GM21447 (cell line): ENCODE results near the gene FLOT1.
"Not testable (repeated sequence)": the region's sequence is repeated elsewhere in the genome, so short reads cannot be mapped to it uniquely, and the experiment has no call there.

Experiments used
- ATAC-seq: cut with Tn5 transposase; IDR thresholded peaks from one replicate; pipeline ENCODE4 v1.9.1; 2021; ENCODE audit not compliant: unreplicated experiment

The FLOT1 gene

GRCh38 chr6:30723843-30724741, 18.4 kb downstream of the FLOT1 start:
- not testable (repeated sequence) for ATAC-seq

- ATAC-seq = not testable (repeated sequence)
Measured at GRCh38 chr6:30723159-30723842, 19.2 kb downstream of the FLOT1 start.

DNA sequence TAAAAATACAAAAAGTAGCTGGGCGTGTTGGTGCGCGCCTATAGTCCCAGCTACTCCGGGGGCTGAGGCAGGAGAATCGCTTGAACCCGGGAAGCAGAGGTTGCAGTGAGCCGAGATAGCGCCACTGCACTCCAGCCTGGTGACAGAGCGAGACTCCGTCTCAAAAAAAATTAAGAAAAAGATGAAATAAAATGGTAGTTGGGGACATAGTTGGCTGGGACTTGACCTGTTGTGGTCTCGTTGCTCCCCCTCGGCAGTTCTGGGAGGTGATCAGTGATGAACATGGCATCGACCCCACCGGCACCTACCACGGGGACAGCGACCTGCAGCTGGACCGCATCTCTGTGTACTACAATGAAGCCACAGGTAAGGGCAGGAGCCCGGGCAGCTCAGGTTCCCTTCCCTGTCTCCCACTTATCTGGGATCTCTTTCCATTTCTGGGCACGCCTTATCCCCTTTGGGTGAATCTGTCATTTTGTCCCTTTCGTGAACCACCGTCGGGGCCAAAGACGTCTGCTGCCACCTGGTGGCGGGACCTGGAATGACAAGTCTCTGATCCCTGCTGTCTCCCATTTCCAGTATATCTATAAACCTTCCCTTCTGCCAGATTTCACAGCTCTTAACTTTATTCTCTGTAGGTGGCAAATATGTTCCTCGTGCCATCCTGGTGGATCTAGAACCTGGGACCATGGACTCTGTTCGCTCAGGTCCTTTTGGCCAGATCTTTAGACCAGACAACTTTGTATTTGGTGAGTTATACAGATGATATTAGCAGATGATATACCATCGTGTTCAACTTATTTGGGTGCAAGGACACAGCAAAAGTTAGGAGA, 20.0 kb downstream of the FLOT1 start:
- no peak for ATAC-seq

DNA sequence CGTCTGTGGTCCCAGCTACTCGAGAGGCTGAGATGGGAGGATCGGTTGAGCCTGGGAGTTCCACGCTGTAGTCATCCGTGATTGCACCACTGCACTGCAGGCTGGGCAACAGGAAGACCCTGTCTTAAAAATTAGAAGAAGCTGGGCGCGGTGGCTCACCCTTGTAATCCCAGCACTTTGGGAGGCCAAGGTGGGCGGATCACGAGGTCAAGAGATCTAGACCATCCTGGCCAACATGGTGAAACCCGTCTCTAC, 20.5 kb downstream of the FLOT1 start:
- ATAC-seq = not testable (repeated sequence)

GRCh38 chr6:30721198-30722024, 21.1 kb downstream of the FLOT1 start:
- no peak for ATAC-seq

GRCh38 chr6:30720738-30721197, 21.7 kb downstream of the FLOT1 start:
- ATAC-seq = no peak

GRCh38 chr6:30719791-30720737, 22.4 kb downstream of the FLOT1 start, which contains the start of gene TUBB:
TSS of gene TUBB (plus strand) at chr6:30720352. CDS start at chr6:30720507, 155 bp downstream.
- ATAC-seq = peak; percentile 40

GRCh38 chr6:30719356-30719755, 23.1 kb downstream of the FLOT1 start:
- no peak for ATAC-seq

GRCh38 chr6:30717845-30718720, 24.4 kb downstream of the FLOT1 start:
- not testable (repeated sequence) for ATAC-seq

- peak; percentile 63 for ATAC-seq
Measured at GRCh38 chr6:30717129-30717844, 25.2 kb downstream of the FLOT1 start, which contains the start of gene MDC1. TSS of gene MDC1 (minus strand) at chr6:30717281. CDS start at chr6:30715175, 2,106 bp downstream.

DNA sequence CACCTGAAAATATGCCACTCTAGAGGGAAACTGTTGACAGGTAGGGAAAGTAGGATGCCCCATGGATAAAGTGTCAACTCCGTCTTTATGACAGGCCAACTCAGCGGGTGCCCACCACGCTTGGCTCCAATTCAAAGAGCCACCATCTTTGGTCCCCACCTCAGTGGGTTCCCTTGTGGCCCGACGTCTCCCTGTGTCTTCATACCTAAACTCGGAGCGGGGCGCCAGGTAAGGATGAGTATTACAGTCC, 25.7 kb downstream of the FLOT1 start:
- ATAC-seq = no peak

DNA sequence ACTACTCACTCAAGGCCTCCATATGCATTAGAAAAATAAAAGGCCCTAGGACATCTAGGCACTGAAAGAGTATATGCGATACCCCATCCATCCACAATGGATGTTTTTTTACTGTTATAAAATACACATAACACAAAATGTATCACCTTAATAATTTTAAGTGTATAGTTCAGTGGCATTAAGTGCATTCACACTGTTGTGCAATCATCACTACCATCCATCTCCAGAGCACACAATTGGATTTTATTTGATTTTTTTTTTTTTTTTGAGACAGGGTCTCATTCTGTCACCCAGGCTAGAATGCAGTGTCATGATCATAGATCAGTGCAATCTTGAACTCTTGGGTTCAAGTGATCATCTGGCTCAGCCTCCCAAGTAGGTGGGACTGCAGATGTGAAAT, 28.2 kb downstream of the FLOT1 start:
- ATAC-seq = no peak

DNA sequence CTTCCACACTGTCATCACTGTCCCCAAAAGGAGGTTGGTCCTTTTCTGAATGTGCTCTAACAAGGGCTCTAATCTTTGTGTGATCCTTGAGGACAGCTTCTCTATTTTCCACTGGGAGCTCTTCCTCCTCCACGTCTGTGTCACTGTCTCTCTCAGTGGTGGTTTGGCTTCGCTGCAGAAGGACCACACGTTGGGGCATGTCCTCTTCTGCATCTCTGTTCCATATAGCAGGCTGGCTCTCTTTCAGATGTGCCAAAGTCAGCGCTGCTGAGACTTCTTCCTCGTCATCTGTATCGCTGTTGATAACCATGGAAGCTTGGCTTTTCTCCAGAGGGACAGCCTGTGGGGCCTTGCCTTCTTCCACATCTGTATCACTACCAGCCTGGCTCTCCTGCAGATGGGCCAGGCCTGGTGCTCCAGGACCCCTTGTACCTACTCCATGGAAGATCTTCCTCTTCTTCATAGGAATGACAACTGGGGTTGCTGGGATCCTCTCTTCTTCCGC, 30.0 kb downstream of the FLOT1 start:
- ATAC-seq = no peak

DNA sequence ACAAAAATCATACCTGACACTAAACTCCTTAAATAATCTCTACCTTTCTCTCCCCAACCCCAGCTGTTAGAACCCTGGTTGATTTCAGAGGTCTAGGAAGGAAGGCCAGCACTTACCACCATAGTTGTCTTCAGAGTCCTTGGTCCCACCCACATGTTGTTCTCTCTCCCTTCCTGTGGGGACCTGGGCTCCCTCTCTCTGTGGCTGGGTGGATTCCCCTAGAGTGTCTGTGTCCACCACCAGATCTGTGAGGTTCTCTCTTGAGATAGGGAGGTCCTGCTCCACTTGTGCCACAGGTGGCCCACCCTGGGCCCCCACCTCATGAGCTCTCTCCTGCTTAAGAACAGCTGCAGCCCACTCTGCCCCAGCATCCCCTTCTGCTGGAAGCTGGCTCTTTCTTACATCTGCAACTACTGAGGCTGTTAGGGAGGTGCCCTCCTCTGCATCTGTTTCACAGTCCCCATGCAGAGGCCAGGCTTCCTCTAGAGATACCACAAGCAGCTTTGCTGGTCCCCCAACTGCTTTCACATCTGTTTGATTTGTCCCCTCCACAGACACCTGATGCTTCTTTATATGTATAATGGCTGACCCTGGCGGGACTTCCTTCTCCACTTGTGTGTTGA, 30.6 kb downstream of the FLOT1 start:
- ATAC-seq = no peak

- ATAC-seq = no peak
Measured at GRCh38 chr6:30709101-30709868, 33.2 kb downstream of the FLOT1 start.

GRCh38 chr6:30707281-30707850, 35.1 kb downstream of the FLOT1 start:
- no peak for ATAC-seq
